HepG2 (cell line): Measurements from ENCODE around the gene KCTD5. TPM values are rescaled to one million over a fixed set of nuclear protein-coding genes. Genes with fewer than 3 reads are reported as not detected.

Experiments used
- CEBPB ChIP-seq: IDR thresholded peaks from 2 replicates; pipeline ENCODE4 v1.6.1; 2011; ENCODE audit warnings: low read depth, low read length, improper control_type of control experiment, borderline replicate concordance
- ETV5 ChIP-seq: IDR thresholded peaks from 2 replicates; pipeline ENCODE4 v1.6.1; 2018; ENCODE audit warnings: missing biosample characterization, missing genetic modification reagents, inconsistent platforms, borderline replicate concordance
- GATA4 ChIP-seq: sonication (generic); IDR thresholded peaks from 2 replicates; pipeline ENCODE4 v1.6.1; 2016; ENCODE audit warnings: antibody characterized with exemption, low read depth, borderline replicate concordance
- NFKBIZ ChIP-seq: IDR thresholded peaks from 2 replicates; pipeline ENCODE4 v1.6.1; 2018; ENCODE audit warnings: missing genetic modification reagents, missing compliant biosample characterization
- NPAS2 ChIP-seq: sonication (generic); formaldehyde crosslinking; IDR thresholded peaks from 2 replicates; pipeline ENCODE4 v1.8.0; 2022; ENCODE audit warnings: mild to moderate bottlenecking, missing genetic modification reagents, borderline replicate concordance
- PHF20 ChIP-seq: sonication (generic); formaldehyde crosslinking; IDR thresholded peaks from 2 replicates; pipeline ENCODE4 v1.5.0; 2020; ENCODE audit warnings: mild to moderate bottlenecking, missing genetic modification reagents
- SYNCRIP ChIP-seq: fragments of 200-400 bp; formaldehyde crosslinking; IDR thresholded peaks from 2 replicates; pipeline ENCODE4 v1.6.1; 2018; ENCODE audit warnings: mild to moderate bottlenecking, low read depth, low read length; ENCODE audit not compliant: insufficient read depth
- TP53 ChIP-seq: sonication (generic); formaldehyde crosslinking; conservative IDR thresholded peaks from 2 replicates; pipeline ENCODE4 v1.4.0; 2020; ENCODE audit warnings: missing genetic modification reagents
- ZBTB7A ChIP-seq: sonication (generic); formaldehyde crosslinking; IDR thresholded peaks from 2 replicates; pipeline ENCODE4 v1.8.0; 2022; ENCODE audit warnings: mild to moderate bottlenecking, missing genetic modification reagents
- ZFP36 ChIP-seq: fragments of 150-350 bp; IDR thresholded peaks from 2 replicates; pipeline ENCODE4 v1.6.1; 2018; ENCODE audit warnings: borderline replicate concordance, low read length, low read depth; ENCODE audit not compliant: partially characterized antibody
- ZSCAN20 ChIP-seq: sonication (generic); formaldehyde crosslinking; IDR thresholded peaks from 2 replicates; pipeline ENCODE4 v1.4.0; 2020; ENCODE audit warnings: missing genetic modification reagents, mild to moderate bottlenecking, borderline replicate concordance
- ZSCAN30 ChIP-seq: sonication (generic); formaldehyde crosslinking; IDR thresholded peaks from 2 replicates; pipeline ENCODE4 v1.5.0; 2020; ENCODE audit warnings: mild to moderate bottlenecking, missing genetic modification reagents
- polyA plus RNA-seq, 8 experiments: library from polyadenylated mRNA; depleted of rRNA in 3 of 8; stranded (reverse) in 7 of 8; unstranded in 1 of 8; fragments of >200 nt; fragmentation: Illumina TruSeq in 4 of 8; extraction: Trizol in 4 of 8; gene quantifications; 2 replicates each; pipeline versions ENCODE4 v1.2.1 to v1.2.3, GENCODE V29; 2011 to 2016; ENCODE audit warnings: low read depth in 4 of 8, missing spikeins in 1 of 8, mixed read lengths in 1 of 8; ENCODE audit not compliant: insufficient read depth in 1 of 8
- total RNA-seq, 5 experiments: library from RNA; depleted of rRNA; stranded (reverse); fragments of >200 nt; fragmentation: Illumina TruSeq; extraction: Trizol; gene quantifications; 2 replicates each; pipeline ENCODE4 v1.2.3, GENCODE V29; 2016; ENCODE audit warnings: low read depth in 1 of 5
- TF ChIP-seq, protein P1 (sequence below): IDR thresholded peaks from 2 replicates; pipeline ENCODE4 v1.6.1; 2012; ENCODE audit warnings: low read depth, low read length, improper control_type of control experiment
- TF ChIP-seq, protein P2 (sequence below): sonication (generic); formaldehyde crosslinking; IDR thresholded peaks from 2 replicates; pipeline ENCODE4 v1.5.1; 2020; ENCODE audit warnings: missing genetic modification reagents, mild to moderate bottlenecking, borderline replicate concordance
- TF ChIP-seq, protein P3 (sequence below): sonication (generic); formaldehyde crosslinking; IDR thresholded peaks from 2 replicates; pipeline ENCODE4 v1.5.0; 2020; ENCODE audit warnings: missing genetic modification reagents
- TF ChIP-seq, protein P4 (sequence below): sonication (generic); formaldehyde crosslinking; IDR thresholded peaks from 2 replicates; pipeline ENCODE4 v1.4.0; 2020; ENCODE audit warnings: missing genetic modification reagents
- TF ChIP-seq, protein P5 (sequence below): sonication (generic); formaldehyde crosslinking; IDR thresholded peaks from 2 replicates; pipeline ENCODE4 v1.9.0; 2021; ENCODE audit warnings: missing genetic modification reagents, borderline replicate concordance
- TF ChIP-seq, protein P6 (sequence below): IDR thresholded peaks from 2 replicates; pipeline ENCODE4 v1.6.1; 2016

KCTD5 gene
- total and polyA plus RNA-seq, 2 of the 13 experiments (the other 11 are each of a cell fraction or from before 2014, with no cell fraction given) = 25.4 to 29.8 TPM

DNA sequence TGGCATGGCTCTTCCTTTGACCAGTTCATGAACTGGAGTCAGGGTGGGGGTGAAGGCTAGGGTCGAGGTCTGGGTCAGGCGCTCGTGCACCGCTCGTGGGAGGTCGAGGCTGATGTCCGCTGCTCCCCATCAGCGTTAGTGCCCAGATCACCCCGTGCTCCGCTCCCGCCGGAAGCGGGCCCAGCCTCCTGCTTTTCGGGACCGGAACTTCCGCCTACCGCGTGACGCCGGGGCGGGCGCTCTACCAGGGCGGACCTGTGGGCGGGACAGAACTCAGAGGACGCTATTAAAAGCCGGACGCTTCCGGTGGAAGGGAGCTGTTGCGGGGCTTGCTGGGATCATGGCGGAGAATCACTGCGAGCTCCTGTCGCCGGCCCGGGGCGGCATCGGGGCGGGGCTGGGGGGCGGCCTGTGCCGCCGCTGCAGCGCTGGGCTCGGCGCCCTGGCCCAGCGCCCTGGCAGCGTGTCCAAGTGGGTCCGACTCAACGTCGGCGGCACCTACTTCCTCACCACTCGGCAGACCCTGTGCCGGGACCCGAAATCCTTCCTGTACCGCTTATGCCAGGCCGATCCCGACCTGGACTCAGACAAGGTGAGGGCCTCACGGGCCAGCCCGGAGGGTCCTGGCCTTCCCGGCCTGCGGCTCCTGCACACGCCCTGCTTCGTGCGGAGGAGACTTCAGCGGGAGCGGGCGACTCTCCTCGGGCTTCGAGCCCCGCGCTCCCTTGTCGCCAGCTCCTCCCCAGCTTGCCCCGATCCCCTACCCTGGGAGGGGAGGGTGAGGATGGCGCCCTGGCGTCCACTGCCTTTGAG, at the start of gene KCTD5 (continued):
- TF ChIP-seq, protein P1, sequence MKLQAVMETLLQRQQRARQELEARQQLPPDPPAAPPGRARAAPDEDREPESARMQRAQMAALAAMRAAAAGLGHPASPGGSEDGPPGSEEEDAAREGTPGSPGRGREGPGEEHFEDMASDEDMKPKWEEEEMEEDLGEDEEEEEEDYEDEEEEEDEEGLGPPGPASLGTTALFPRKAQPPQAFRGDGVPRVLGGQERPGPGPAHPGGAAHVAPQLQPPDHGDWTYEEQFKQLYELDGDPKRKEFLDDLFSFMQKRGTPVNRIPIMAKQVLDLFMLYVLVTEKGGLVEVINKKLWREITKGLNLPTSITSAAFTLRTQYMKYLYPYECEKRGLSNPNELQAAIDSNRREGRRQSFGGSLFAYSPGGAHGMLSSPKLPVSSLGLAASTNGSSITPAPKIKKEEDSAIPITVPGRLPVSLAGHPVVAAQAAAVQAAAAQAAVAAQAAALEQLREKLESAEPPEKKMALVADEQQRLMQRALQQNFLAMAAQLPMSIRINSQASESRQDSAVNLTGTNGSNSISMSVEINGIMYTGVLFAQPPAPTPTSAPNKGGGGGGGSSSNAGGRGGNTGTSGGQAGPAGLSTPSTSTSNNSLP = peak; percentile 9; the same call in 1 of the 2 replicates
- TF ChIP-seq, protein P2, sequence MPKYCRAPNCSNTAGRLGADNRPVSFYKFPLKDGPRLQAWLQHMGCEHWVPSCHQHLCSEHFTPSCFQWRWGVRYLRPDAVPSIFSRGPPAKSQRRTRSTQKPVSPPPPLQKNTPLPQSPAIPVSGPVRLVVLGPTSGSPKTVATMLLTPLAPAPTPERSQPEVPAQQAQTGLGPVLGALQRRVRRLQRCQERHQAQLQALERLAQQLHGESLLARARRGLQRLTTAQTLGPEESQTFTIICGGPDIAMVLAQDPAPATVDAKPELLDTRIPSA (CRISPR knock-in tag) = no peak
- TF ChIP-seq, protein P3, sequence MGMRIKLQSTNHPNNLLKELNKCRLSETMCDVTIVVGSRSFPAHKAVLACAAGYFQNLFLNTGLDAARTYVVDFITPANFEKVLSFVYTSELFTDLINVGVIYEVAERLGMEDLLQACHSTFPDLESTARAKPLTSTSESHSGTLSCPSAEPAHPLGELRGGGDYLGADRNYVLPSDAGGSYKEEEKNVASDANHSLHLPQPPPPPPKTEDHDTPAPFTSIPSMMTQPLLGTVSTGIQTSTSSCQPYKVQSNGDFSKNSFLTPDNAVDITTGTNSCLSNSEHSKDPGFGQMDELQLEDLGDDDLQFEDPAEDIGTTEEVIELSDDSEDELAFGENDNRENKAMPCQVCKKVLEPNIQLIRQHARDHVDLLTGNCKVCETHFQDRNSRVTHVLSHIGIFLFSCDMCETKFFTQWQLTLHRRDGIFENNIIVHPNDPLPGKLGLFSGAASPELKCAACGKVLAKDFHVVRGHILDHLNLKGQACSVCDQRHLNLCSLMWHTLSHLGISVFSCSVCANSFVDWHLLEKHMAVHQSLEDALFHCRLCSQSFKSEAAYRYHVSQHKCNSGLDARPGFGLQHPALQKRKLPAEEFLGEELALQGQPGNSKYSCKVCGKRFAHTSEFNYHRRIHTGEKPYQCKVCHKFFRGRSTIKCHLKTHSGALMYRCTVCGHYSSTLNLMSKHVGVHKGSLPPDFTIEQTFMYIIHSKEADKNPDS (CRISPR knock-in tag) = 0 out of 2 replicates have a peak, but pooled peaks have one; percentile 20
- TF ChIP-seq, protein P4, sequence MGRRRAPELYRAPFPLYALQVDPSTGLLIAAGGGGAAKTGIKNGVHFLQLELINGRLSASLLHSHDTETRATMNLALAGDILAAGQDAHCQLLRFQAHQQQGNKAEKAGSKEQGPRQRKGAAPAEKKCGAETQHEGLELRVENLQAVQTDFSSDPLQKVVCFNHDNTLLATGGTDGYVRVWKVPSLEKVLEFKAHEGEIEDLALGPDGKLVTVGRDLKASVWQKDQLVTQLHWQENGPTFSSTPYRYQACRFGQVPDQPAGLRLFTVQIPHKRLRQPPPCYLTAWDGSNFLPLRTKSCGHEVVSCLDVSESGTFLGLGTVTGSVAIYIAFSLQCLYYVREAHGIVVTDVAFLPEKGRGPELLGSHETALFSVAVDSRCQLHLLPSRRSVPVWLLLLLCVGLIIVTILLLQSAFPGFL (CRISPR knock-in tag) = no peak
- TF ChIP-seq ZSCAN20 (CRISPR knock-in tag) (no peak; the same call in 1 of the 2 replicates), GATA4 (peak; percentile 58; the same call in 1 of the 2 replicates), ZSCAN30 (CRISPR knock-in tag) (peak; percentile 62; the same call in 1 of the 2 replicates), NFKBIZ (CRISPR knock-in tag) (peak; percentile 90), NPAS2 (CRISPR knock-in tag) (no peak), ETV5 (CRISPR knock-in tag) (peak; percentile 96), ZBTB7A (0 out of 2 replicates have a peak, but pooled peaks have one; percentile 23), SYNCRIP (no peak), TP53 (CRISPR knock-in tag) (peak; percentile 88), PHF20 (CRISPR knock-in tag) (peak; percentile 99), ZFP36 (no peak), CEBPB (no peak)
- TF ChIP-seq, protein P5, sequence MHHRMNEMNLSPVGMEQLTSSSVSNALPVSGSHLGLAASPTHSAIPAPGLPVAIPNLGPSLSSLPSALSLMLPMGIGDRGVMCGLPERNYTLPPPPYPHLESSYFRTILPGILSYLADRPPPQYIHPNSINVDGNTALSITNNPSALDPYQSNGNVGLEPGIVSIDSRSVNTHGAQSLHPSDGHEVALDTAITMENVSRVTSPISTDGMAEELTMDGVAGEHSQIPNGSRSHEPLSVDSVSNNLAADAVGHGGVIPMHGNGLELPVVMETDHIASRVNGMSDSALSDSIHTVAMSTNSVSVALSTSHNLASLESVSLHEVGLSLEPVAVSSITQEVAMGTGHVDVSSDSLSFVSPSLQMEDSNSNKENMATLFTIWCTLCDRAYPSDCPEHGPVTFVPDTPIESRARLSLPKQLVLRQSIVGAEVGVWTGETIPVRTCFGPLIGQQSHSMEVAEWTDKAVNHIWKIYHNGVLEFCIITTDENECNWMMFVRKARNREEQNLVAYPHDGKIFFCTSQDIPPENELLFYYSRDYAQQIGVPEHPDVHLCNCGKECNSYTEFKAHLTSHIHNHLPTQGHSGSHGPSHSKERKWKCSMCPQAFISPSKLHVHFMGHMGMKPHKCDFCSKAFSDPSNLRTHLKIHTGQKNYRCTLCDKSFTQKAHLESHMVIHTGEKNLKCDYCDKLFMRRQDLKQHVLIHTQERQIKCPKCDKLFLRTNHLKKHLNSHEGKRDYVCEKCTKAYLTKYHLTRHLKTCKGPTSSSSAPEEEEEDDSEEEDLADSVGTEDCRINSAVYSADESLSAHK = no peak
- TF ChIP-seq, protein P6, sequence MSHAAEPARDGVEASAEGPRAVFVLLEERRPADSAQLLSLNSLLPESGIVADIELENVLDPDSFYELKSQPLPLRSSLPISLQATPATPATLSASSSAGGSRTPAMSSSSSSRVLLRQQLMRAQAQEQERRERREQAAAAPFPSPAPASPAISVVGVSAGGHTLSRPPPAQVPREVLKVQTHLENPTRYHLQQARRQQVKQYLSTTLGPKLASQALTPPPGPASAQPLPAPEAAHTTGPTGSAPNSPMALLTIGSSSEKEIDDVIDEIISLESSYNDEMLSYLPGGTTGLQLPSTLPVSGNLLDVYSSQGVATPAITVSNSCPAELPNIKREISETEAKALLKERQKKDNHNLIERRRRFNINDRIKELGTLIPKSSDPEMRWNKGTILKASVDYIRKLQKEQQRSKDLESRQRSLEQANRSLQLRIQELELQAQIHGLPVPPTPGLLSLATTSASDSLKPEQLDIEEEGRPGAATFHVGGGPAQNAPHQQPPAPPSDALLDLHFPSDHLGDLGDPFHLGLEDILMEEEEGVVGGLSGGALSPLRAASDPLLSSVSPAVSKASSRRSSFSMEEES (CRISPR knock-in tag) = peak; percentile 96
